ENCODE data around the gene SH3GLB1. TPM values are rescaled to one million over a fixed set of nuclear protein-coding genes. Genes with fewer than 3 reads are reported as not detected.

SH3GLB1 gene
- total RNA-seq, 1 experiment from 2014 or later, result 108 TPM

DNA sequence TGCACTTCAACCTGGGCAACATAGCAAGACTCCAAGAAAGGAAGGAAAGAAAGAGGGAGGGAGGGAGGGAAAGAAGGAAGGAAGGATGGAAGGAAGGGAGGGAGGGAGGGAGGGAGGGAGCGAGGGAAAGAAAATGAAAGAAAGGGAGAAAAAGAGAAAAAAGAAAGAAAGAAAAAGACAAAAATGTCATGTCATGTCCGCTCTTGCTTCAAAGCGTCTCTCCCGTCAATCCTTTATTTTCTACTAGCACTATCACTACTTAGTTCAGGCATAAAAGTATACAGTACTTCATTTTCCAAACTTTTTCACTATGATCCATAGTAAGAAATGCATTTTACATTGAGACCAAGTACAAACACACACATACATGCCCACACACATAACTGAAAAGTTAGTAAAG, 64.7 kb downstream of the SH3GLB1 start:
- no peak overlapping the region for H3K4me3 Mint-ChIP-seq (ENCODE audit: unreplicated experiment)
- CTCF ChIA-PET, result interaction anchor here (0.7 kb wide), 1 partner anchor 13 kb away, joined by 4 read pairs; no protein-coding TSS in a partner anchor
- H3K36me3 Mint-ChIP-seq (ENCODE audit: insufficient read depth, unreplicated experiment), result peaks cover 7% of the 10 kb centered on the region
- POLR2A ChIA-PET, result no interaction called here
- DNase-seq (ENCODE audit: unreplicated experiment), result no peak
- no TSS peak for BruUV-seq (replicated peaks)
- intact Hi-C loops (cut with micrococcal nuclease), result no loop called here
- peaks cover 13% of the 10 kb centered on the region for H3K4me1 Mint-ChIP-seq (ENCODE audit: insufficient read depth, unreplicated experiment)
- TF ChIP-seq, protein P1, sequence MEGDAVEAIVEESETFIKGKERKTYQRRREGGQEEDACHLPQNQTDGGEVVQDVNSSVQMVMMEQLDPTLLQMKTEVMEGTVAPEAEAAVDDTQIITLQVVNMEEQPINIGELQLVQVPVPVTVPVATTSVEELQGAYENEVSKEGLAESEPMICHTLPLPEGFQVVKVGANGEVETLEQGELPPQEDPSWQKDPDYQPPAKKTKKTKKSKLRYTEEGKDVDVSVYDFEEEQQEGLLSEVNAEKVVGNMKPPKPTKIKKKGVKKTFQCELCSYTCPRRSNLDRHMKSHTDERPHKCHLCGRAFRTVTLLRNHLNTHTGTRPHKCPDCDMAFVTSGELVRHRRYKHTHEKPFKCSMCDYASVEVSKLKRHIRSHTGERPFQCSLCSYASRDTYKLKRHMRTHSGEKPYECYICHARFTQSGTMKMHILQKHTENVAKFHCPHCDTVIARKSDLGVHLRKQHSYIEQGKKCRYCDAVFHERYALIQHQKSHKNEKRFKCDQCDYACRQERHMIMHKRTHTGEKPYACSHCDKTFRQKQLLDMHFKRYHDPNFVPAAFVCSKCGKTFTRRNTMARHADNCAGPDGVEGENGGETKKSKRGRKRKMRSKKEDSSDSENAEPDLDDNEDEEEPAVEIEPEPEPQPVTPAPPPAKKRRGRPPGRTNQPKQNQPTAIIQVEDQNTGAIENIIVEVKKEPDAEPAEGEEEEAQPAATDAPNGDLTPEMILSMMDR (IDR thresholded peaks at IDR 0.05; ENCODE audit: unreplicated experiment), result no peak
- H3K27ac Mint-ChIP-seq (ENCODE audit: low read depth, unreplicated experiment), result no peak overlapping the region
- no peaks in the 10 kb centered on the region for H3K9me3 Mint-ChIP-seq (ENCODE audit: unreplicated experiment)
- no peaks in the 10 kb centered on the region for H3K27me3 Mint-ChIP-seq (ENCODE audit: insufficient read depth, unreplicated experiment)

DNA sequence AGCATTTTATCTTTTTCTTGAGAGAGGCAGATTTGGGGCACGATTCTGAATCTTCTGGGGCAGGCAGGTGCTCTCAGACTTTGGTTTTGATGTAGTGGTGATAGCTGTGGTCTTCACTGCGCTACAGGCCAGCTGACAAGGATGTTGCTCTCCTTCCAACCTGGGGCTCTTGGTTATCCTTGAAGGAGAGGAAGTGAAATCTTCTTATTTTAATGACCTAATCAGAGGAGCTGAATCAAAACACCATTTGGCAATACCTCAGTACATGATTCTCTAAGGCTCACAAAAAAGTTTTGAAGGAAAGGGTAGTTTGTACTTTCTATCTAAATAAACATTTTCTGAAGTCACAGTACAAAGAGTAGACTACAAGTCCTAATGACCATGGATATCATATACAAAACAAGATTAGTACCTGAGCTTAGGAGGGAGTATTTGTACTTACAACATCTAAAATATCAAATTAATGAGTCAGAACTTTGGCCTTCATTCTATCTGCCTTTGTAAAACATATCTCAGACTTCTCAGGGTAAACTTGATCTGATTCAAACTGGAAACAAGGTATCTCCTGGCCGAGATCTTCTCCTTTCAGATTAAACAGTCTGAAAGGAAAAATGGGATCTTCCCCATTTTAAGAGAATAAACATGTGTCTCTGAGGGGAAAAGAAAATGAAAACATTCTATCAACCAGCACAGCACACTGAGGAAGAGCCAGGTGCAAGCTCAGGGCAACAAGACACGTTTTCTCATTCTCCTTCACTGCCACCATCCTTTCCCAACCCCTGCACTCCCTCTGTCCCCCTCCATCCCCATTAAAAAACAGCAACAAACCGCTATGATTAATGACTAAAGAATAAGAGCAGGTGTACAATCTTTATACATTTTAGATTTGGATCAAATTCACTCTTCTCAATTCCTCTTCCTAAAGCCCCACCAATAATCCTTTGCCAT, 69.2 kb downstream of the SH3GLB1 start:
- TSS peak; percentile 93 for BruUV-seq (replicated peaks)
- Mint-ChIP-seq H3K27me3 (ENCODE audit: insufficient read depth, unreplicated experiment) (no peaks in the 10 kb centered on the region), H3K4me3 (ENCODE audit: unreplicated experiment) (peak overlapping the region; percentile 64), H3K9me3 (ENCODE audit: unreplicated experiment) (no peaks in the 10 kb centered on the region), H3K27ac (ENCODE audit: low read depth, unreplicated experiment) (peak overlapping the region; percentile 89), H3K36me3 (ENCODE audit: insufficient read depth, unreplicated experiment) (peaks cover 7% of the 10 kb centered on the region), H3K4me1 (ENCODE audit: insufficient read depth, unreplicated experiment) (peaks cover 39% of the 10 kb centered on the region)
- peak; percentile 43 for DNase-seq (ENCODE audit: unreplicated experiment)
- intact Hi-C loops (cut with micrococcal nuclease), result no loop called here
- TF ChIP-seq, protein P1 (IDR thresholded peaks at IDR 0.05; ENCODE audit: unreplicated experiment), result no peak
- CTCF ChIA-PET, result interaction anchor here (0.6 to 1.8 kb wide), 10 partner anchors 8 to 1408 kb away, joined by 3 to 8 read pairs (median 4); no protein-coding TSS in a partner anchor
- POLR2A ChIA-PET, result interaction anchor here (0.8 to 2.6 kb wide), 13 partner anchors 9 to 1192 kb away, joined by 3 to 23 read pairs (median 5); partner anchors contain the start of genes CCN1, CLCA2, HS2ST1 and SELENOF

DNA sequence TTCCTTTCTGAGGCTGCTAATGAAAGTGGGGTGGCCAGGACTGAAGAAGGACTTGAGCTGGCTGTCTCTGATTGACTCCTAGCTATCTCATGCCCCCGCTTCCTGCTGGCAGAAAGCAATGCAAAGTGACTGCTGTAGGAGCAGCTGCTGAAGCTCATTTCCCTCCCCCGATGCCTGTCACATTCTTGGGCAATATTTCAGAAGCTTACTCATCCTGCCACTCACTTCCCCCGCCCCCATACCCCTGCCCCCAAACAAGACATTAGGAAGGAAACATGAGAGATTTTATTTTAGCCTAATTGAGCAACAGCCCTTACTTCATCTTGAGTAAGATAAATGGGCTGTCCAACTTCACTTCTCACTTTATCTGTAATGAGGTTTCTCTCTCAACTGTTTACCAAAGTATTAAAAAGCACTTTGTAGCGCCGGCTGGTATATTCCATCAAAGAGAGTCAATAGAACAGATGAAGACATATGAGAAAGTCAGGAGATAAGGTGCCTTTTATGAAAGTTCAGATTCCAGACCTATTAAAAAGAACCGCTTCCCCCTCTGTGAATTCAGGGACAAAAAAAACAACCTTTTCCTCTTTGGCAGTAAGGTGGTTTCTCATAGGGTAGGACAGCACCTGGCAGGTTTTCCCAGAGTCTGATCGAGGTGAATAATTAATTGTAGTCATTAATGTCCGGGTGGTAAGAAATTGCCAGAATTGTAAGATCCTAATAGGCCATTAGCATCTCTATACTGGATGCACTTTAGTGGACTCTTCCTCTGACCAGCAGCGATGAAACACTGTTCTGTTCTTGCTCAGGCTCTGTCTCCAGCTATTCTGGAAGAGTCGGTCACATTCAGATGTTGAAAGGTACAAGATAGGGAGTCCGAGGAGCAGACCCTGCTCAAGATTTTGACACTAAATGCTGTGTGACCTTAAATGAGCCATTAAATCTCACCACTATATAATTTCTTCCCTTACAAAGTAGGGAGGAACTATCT, 70.2 kb downstream of the SH3GLB1 start:
- Mint-ChIP-seq H3K27me3 (ENCODE audit: insufficient read depth, unreplicated experiment) (no peaks in the 10 kb centered on the region), H3K4me1 (ENCODE audit: insufficient read depth, unreplicated experiment) (peaks cover 48% of the 10 kb centered on the region), H3K9me3 (ENCODE audit: unreplicated experiment) (no peaks in the 10 kb centered on the region), H3K27ac (ENCODE audit: low read depth, unreplicated experiment) (peak overlapping the region; percentile 89), H3K36me3 (ENCODE audit: insufficient read depth, unreplicated experiment) (peaks cover 7% of the 10 kb centered on the region), H3K4me3 (ENCODE audit: unreplicated experiment) (peak overlapping the region; percentile 64)
- POLR2A ChIA-PET, result interaction anchor here (0.6 to 2.6 kb wide), 11 partner anchors 14 to 1193 kb away, joined by 3 to 23 read pairs (median 5); partner anchors contain the start of genes CCN1, CLCA2, HS2ST1 and SELENOF
- DNase-seq (ENCODE audit: unreplicated experiment), result peak; percentile 93
- TF ChIP-seq, protein P1 (IDR thresholded peaks at IDR 0.05; ENCODE audit: unreplicated experiment), result no peak
- TSS peak; percentile 92 for BruUV-seq (replicated peaks)
- CTCF ChIA-PET, result interaction anchor here (0.6 to 1.8 kb wide), 5 partner anchors 61 to 1407 kb away, joined by 3 to 8 read pairs (median 4); no protein-coding TSS in a partner anchor
- intact Hi-C loops (cut with micrococcal nuclease), result no loop called here

Measured in MCF 10A (cell line).